ENCODE results near the gene SLC44A1.
"Not testable (repeated sequence)": the region's sequence is repeated elsewhere in the genome, so short reads cannot be mapped to it uniquely, and the experiment has no call there.

SLC44A1 gene

DNA sequence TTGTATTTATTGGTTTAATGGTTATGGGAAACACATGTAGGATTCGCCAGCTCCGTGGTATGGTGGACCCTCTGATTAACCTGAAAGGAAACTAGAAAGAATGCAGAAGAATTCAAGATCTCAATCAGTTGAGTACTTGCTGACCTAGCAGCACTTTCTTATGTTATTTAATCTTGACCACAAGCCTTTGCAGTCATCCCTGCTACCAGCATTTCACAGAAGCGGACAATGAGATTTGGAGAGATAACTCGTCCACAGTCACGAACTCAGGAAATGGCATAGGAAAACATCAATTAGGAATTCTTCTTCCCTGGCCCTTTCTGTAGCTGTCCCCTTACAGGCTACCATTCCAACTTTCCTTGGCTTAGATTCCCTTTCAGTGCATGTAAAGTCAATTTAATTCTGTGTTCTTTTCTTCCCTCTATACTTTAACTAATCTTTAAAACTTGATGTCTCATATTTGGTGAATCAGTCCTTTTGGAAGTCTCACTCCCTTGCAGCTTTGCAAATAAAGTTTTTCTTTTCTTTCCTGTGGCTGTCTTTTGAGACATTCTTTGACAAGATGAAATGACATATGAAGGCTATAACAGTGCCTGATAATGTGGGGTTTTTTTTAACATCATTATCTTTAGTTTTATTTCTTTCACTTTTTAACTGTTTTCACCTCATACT is 1.3 kb upstream of the SLC44A1 start:
- DNase-seq: no peak

DNA sequence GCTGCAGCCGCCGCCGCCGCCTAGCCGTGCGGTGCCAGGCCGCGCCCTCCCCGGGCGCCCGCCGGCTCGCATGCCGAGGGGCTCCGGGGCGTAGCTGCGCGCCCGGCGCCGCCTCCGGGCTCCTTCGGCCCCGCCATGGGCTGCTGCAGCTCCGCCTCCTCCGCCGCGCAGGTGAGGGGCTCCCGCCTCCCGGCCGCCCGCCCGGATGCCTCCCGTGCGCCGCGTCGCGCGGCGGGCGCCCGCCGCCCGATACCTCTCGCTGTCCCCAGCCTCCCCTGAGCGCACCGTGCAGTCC is 230 bp downstream of the SLC44A1 start:
- DNase-seq: no peak

- DNase-seq: peak; percentile 23
Measured at GRCh38 chr9:105245029-105245890, 809 bp downstream of the SLC44A1 start.

DNA sequence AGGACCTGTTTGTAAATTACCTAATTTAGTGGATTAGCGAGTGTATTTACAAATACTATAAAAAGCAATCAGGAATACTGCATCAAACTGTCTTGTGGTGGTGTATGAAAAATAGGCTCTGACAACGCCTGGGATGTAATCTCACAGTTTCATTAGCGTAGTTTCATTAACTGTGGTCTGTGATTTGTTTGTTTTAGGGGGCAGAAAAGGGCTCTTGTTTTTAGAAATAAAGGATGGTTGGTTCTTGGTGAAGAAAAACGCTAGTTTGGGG is 1.4 kb downstream of the SLC44A1 start:
- no peak for DNase-seq

DNA sequence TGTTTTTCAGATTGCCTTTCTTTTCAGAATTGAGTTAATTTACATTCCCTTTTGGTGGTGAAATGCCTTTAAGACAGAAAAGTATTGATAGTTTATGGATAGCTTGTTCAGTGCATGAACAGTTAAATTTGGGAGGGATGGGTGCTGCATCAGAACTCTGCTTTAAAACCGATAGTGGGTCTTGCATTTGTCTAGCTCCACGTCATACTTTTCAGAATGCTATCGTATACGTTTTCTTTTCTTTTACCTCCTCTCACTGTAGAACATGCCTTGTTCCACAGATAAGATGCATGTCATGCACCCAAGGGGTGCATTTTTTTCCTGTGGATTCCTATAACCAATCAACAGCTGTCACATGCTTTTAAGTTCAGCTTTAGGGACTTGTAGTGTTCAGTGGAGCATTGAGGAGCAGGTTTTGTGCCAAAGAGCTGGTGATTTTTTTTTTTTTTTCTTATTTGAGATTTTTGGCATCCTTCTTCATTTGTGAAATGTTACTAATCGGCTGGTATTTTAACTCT is 2.3 kb downstream of the SLC44A1 start:
- DNase-seq: no peak

- DNase-seq: no peak
Measured at GRCh38 chr9:105248691-105249090, 4.2 kb downstream of the SLC44A1 start.

DNA sequence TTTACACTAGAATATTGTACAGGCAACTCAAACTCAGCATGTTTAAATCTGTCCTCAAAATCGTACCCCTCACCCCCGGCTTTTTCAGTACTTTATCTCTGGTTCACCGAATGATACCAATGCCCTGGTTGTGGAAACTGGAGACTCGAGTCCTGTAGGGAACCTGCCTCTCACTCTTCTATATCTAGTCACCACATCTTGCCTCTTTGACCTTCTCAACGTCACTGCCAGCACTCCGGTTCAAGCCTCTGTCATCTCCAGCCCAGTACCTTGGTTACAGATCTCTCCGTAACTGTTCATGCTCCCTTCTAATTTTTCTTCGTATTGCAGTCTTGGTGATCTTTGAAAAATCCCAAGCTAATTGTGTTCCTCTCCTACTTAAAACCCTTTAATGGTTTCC is 6.7 kb downstream of the SLC44A1 start:
- no peak for DNase-seq

DNA sequence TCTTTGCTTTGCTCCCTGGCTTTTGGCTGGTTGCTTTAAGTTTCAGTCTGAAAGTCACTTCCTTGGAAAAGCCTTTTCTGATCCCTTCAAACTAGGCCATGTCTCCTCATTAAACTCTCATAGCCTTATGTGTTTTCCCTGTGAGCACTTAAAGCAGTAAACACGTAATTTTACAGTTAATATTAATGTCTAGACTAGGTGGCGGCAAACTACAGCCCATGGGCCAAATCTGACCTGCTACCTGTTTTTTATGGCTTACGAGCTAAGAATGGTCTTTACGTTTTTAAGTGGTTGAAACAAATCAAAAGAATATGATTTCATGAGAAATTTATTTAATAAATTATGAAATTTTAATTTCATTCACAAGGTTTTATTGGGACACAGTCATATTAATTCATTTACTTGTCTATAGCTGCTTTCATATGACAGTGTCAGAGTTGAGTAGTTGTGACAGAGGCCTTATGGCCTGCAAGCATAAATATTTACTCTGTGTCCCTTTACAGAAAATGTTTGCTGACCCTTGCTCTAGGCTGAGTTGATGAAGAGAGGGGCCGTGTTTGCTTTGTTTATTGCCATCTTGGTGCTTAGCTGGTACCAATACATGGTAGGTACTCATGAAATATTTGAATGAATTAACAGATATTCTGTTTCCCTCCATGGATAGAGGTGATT is 7.4 kb downstream of the SLC44A1 start:
- no peak for DNase-seq

- DNase-seq: no peak
Measured at GRCh38 chr9:105252405-105252756, 7.9 kb downstream of the SLC44A1 start.

DNA sequence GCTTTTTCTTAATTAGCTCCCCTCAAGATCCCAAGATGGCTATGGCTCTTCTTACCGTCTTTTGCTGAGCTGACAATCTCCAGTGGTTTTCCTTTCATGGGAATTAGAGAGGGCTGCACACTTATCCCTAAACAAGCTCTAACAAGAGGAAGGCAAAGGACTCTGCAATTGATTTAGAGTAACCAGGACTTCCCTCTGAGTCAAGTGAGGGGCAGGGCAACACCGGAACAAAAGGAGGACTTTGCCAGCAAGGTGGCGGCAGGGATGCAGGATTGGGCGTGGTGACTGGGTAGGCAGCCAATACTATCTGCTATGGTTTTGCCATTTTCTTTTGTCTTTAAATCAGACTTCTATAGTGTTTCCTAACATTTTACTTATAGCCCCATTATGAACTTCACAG is 9.8 kb downstream of the SLC44A1 start:
- no peak for DNase-seq

DNA sequence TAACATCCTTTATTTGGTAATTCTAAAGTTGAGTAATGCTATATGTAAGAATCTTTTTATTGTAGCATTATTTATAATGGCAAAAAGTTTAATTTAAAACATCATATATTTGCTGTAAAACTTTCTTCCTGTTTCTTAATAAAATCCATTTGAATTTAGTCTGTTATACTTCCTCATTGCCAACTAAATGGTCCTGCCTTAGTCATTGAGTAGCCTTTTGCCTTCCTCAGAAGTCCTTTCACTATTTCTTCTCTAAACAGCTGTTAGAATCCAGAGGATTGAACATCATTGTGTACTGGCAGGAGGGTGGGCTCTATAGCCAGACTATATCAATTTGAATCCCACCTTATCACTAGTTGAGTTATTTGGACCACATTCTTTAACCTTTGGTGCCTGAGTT is 11.0 kb downstream of the SLC44A1 start:
- DNase-seq: no peak

- DNase-seq: not testable (repeated sequence)
Measured at GRCh38 chr9:105256569-105256968, 12.1 kb downstream of the SLC44A1 start.

DNA sequence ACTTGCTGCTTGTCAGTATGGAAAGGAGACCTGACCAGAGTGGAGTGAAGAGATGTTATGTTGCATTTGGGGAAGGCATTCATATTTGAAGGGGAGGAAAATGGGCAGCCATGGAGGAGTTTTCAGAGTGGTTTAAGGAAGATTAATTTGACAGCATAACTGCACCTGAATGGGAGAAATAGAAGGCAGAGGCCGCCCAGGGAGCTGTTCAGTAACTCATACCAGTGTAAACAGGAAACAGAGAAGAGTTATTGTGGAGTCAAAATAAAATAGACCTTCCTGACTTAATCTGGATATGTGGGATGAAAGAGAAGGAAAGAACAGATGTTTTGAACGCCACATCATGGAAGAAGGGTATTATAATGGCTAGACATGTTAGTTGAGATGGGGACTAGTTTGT is 13.4 kb downstream of the SLC44A1 start:
- DNase-seq: no peak

DNA sequence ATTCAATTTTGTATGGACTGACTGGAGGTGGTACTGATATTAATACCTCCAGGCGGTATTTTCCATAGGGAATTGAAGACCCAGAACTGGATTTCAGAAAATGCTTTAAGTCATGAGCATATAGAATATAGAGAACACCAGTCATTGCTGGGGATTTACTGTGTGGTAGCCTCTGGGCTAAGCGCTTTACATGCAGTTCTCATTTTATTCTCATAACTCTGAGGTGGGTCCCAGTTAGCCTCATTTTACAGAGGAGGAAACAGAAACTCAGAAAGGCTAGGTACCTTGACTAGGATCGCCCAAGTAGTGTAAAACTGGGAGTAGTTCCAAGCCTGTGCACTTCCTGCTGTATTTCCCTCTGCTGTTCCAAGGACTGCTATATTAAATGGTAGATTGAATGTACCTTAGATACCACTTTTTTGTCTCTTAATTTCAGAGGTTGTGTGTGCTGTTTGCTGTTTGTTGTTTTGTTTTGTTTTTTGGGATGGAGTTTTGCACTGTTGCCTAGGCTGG is 13.8 kb downstream of the SLC44A1 start:
- DNase-seq: no peak

- DNase-seq: no peak
Measured at GRCh38 chr9:105259274-105259673, 14.8 kb downstream of the SLC44A1 start.

DNA sequence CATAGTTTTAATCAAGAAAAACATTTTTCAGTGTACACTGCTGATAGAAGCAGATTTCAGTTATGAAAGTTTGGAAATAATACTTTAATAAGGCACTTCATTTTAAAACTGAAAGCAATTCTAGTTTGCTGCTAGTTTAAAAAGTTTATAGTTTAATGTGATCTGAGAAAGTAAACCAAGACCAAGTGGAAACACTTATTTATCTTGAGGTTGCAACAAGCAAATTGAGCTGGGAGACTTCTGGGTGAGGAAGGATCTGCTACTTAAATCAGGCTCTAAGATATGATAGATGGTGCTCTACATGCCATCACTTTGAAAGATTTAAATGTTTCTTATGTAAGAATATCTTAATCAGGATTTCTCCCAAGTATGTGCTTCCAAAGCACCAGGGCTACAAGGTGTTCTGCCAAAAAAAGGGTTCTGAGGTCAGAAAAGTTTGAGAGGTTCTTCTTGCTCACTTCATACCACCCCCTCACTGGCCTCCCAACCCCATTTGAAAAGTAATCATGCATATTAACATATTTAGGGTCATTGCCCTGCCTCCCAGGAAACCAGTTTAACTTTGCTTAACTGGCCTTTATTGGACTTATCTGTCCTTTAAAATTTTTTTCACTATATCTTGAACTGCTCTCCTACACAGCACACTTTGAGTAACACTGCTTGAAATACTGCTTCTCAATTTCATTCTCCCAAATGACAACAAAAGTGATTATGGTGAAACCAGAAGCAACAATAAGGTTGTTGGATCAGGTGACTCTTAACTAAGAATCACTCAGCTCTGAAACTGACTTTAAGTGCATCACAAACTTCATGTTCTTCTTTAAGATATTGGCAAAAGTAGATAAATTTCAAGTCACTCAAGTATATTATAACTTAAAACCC is 15.5 kb downstream of the SLC44A1 start:
- DNase-seq: no peak

- DNase-seq: no peak
Measured at GRCh38 chr9:105262497-105262896, 18.0 kb downstream of the SLC44A1 start.

- no peak for DNase-seq
Measured at GRCh38 chr9:105264380-105264779, 19.9 kb downstream of the SLC44A1 start.

- not testable (repeated sequence) for DNase-seq
Measured at GRCh38 chr9:105268254-105268653, 23.8 kb downstream of the SLC44A1 start.

- no peak for DNase-seq
Measured at GRCh38 chr9:105269593-105269992, 25.1 kb downstream of the SLC44A1 start.

- DNase-seq: no peak
Measured at GRCh38 chr9:105270711-105271110, 26.3 kb downstream of the SLC44A1 start.

- DNase-seq: no peak
Measured at GRCh38 chr9:105273731-105274130, 29.3 kb downstream of the SLC44A1 start.

GRCh38 chr9:105275111-105275510 is 30.7 kb downstream of the SLC44A1 start:
- DNase-seq: no peak

Measured in stimulated activated CD4-positive, alpha-beta T cell treated with anti-CD3 and anti-CD28 coated beads, Interleukin-12 subunit alpha, Interleukin-12 subunit beta, amount 100 ng/mL, for 4 hours (primary cell).